Activated CD8-positive, alpha-beta memory T cell treated with anti-CD3 and anti-CD28 coated beads, Interleukin-2, amount 50 U/mL, for 48 hours (primary cell): ENCODE measurements around the gene MYL3.
A peak's percentile ranks its signal among the peaks of the same experiment; 100 is the strongest.

Experiments used
- DNase-seq: peaks from one replicate; pipeline ENCODE4 v3.0.0-alpha.2; 2020

Gene MYL3

GRCh38 chr3:46882377-46883053 lies 19.3 kb upstream of the MYL3 start:
- DNase-seq, result peak; percentile 59

- peak; percentile 59 for DNase-seq
Observed at GRCh38 chr3:46881596-46882376, 18.5 kb upstream of the MYL3 start.

GRCh38 chr3:46880884-46881595 lies 17.8 kb upstream of the MYL3 start:
- DNase-seq, result no peak

- no peak for DNase-seq
Observed at GRCh38 chr3:46878781-46879436, 15.7 kb upstream of the MYL3 start.

- no peak for DNase-seq
Observed at GRCh38 chr3:46877406-46878125, 14.3 kb upstream of the MYL3 start, which contains the start of gene PTH1R. TSS of gene PTH1R (plus strand) at chr3:46877721. CDS start at chr3:46883560, 5,839 bp downstream.

- DNase-seq, result no peak
Observed at GRCh38 chr3:46876313-46877300, 13.4 kb upstream of the MYL3 start.

GRCh38 chr3:46875560-46875959 lies 12.3 kb upstream of the MYL3 start:
- DNase-seq, result no peak

- no peak for DNase-seq
Observed at GRCh38 chr3:46874430-46874829, 11.2 kb upstream of the MYL3 start.

- no peak for DNase-seq
Observed at GRCh38 chr3:46873521-46873920, 10.3 kb upstream of the MYL3 start.

GRCh38 chr3:46871222-46871621 lies 8.0 kb upstream of the MYL3 start:
- no peak for DNase-seq

GRCh38 chr3:46870651-46871050 lies 7.4 kb upstream of the MYL3 start:
- DNase-seq, result no peak

- no peak for DNase-seq
Observed at GRCh38 chr3:46869440-46869839, 6.2 kb upstream of the MYL3 start.

- no peak for DNase-seq
Observed at GRCh38 chr3:46868948-46869347, 5.7 kb upstream of the MYL3 start.

- DNase-seq, result no peak
Observed at GRCh38 chr3:46868287-46868686, 5.0 kb upstream of the MYL3 start.

GRCh38 chr3:46867550-46867898 lies 4.3 kb upstream of the MYL3 start:
- DNase-seq, result no peak

- peak; percentile 98 for DNase-seq
Observed at GRCh38 chr3:46866720-46867549, 3.7 kb upstream of the MYL3 start.

GRCh38 chr3:46866032-46866595 lies 2.9 kb upstream of the MYL3 start:
- DNase-seq, result no peak

GRCh38 chr3:46865546-46865945 lies 2.3 kb upstream of the MYL3 start:
- no peak for DNase-seq

- DNase-seq, result no peak
Observed at GRCh38 chr3:46865031-46865507, 1.8 kb upstream of the MYL3 start.
